ENCODE data around the gene MDH1. TPM values are rescaled to one million over a fixed set of nuclear protein-coding genes. Genes with fewer than 3 reads are reported as not detected.
"Not testable (repeated sequence)": the region's sequence is repeated elsewhere in the genome, so short reads cannot be mapped to it uniquely, and the experiment has no call there.

Gene MDH1
- total RNA-seq, result 100 to 1,000 TPM; 148 to 158 TPM
- long read RNA-seq, donor 1, transcript MDH1-201 (9 exons, 1,650 nt), result major isoform, 57 of 64 reads
- long read RNA-seq, donor 1, partial matches to known transcripts, result 4 of 64 reads
- long read RNA-seq, donor 1, other reads (novel, unspliced or antisense), result 2 of 64 reads
- long read RNA-seq, donor 2, transcript MDH1-201 (9 exons, 1,650 nt), result major isoform, 403 of 418 reads
- long read RNA-seq, donor 2, transcript MDH1-213 (4 exons, 893 nt), result minor isoform, 5 of 418 reads
- long read RNA-seq, donor 2, partial matches to known transcripts, result 4 of 418 reads
- long read RNA-seq, donor 2, other reads (novel, unspliced or antisense), result 4 of 418 reads

DNA sequence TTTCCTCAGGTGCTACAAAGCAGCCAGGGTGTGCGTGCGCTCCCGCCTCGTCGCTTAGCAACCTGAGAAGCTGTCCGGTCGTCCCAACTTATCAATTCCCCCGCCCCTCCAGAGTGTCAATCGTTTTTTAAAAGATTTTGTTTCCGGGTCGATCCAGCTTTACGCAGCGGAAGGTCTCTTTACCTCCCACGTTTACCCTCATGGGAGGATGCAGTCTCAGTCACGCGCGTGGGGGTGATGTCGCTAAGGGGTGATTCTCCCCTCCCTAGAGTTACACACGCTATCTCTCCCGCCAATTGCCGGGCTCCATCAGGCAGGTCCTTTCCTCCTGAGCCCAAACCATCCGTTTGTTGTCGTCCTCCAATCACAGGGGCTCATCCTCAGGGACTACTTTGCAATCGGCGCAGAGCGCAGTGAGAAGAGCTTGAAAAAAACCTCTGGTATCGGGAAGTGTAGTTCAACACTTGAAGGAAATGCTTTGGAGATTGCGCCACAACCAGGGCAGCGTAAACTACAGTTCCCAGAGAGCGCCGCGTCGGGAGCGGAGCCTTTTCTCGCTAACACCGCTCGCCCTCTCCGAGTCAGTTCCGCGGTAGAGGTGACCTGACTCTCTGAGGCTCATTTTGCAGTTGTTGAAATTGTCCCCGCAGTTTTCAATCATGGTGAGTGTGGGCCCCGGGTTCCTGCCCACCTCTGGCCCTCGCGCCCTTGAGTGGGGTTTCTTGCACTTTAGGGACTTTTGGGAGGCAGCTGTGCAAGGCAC is at the start of gene MDH1, which contains the start of gene WDPCP:
Gene MDH1, plus strand, starts transcription at position 579 of the 763 bp plus-strand sequence. Its CDS starts 81 bp downstream, at position 660.
Gene WDPCP, minus strand, starts transcription at position 93 of the 763 bp plus-strand sequence. CDS start 206 bp downstream, outside the sequence.
- intact Hi-C loops (cut with DNase I), result no loop called here
- peak; percentile 98 for DNase-seq (ENCODE audit: low spot score)

DNA sequence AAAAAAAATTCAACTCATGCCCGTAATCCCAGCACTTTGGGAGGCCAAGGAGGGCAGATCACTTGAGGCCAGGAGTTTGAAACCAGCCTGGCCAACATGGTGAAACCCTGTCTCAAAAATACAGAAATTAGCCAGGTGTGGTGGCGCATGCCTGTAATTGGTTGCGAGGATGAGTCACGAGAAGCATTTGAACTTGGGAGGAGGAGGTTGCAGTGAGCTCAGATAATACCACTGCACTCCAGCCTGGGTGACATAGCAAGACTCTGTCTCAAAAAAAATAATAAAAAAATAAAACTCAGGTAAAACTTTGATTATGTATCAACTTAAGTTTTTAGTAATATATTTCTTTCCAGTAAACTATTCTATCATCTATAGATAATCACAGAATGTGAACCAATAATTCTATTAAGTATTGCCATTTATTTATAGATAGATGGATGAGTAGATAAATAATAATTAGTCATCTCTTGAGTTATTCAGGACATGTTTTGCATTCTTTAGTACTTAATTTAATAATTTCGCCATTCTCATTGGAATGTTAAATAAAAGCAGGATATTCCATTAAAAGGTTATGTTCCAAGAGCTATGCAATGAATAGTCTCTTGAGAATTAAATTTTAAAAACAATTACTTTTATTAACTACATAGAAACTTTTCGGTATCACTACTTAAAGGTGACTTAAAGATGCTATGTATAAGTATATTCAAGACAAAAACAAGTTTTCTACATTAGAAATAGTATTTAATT is 49.2 kb upstream of the MDH1 start:
- no peak for DNase-seq (ENCODE audit: low spot score)
- intact Hi-C loops (cut with DNase I), result no loop called here

DNA sequence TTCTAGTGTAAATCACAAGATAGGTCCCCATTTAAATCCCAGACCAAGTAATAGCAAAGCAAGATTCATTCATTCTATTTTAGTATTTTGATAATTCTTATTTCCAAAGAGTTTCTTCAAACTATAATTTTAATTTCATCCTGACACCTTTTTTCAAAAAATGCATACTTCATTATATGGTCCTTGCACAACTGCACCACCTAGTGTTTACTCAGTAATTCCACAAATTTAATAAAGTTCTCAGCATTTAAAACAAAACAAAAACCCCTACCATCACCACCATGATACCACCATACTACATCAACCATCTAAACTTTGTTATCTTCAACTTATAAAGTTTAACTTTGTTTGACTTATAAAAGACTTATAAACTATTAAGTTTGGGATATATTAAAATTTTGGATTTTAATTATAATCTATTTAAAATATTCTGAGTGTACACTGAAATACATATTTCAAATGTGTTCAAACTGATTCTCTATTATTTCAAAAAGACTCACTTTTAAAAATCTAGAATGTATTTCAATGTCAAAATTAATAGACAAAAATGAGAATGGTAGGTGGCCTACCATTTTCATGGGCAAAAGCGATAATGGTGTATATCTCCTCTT is 44.6 kb upstream of the MDH1 start:
- intact Hi-C loops (cut with DNase I), result no loop called here
- no peak for DNase-seq (ENCODE audit: low spot score)

DNA sequence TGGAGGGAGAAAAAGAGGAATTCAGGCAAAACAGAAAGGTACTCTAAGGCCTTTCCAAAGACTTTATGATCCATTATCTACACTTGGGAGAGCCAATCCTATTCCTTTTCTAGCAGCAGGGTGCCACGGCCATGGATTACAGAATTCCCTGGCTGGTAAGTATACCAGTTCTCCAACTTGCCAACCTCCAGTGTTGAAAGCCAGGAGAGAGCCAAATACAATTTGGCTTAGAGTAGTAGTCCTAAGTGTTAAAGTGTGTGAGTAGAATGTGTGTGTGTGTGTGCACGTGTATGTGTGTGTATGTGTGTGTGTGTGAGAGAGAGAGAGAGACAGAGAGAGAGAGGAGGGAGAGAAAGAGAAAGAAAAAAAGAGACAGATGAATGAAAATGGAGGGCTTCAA is 43.7 kb upstream of the MDH1 start:
- intact Hi-C loops (cut with DNase I), result no loop called here
- DNase-seq (ENCODE audit: low spot score), result no peak

DNA sequence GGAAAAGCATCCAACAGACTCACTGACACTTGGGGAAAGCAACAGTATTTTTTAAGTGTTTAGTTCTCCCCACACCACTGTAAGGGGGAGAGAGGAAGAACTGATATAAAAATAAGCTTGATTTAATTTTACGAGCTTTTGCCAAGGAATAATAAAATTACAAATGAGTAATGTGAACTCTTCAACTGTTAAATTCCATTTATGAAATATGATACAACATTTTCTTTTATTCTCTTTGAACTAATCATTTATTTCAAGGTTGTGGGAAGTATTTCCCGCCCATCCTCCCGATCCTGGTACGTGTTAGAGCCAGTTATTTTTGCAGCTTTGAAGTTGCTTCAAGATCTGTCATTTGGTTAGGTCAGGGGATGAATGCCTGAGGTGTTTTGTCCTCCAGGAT is 35.7 kb upstream of the MDH1 start:
- no peak for DNase-seq (ENCODE audit: low spot score)
- intact Hi-C loops (cut with DNase I), result loop anchor here in 1 of 2 donors (10.0 kb wide), 1 partner anchor 1098 kb away; no protein-coding TSS in a partner anchor

DNA sequence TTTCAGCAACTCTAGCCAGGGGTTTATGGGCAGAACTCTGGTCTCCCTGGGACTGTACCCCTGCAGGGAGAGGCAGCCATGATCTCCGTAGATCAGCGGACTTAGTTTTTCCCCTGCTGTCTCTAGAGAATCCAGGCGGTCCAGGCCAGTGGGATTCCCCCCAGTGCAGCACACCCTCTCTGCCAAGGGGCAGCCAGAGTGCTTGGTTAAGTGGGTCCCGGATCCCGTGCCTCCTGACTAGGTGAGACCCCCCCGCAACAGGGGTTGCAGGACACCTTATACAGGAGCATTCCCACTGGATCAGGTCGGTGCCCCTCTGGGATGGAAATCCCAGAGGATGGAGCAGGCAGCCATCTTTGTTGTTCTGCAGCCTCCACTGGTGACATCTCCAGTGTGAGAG is 33.5 kb upstream of the MDH1 start:
- intact Hi-C loops (cut with DNase I), result loop anchor here in 1 of 2 donors (10.0 kb wide), 1 partner anchor 1100 kb away; no protein-coding TSS in a partner anchor
- no peak for DNase-seq (ENCODE audit: low spot score)

DNA sequence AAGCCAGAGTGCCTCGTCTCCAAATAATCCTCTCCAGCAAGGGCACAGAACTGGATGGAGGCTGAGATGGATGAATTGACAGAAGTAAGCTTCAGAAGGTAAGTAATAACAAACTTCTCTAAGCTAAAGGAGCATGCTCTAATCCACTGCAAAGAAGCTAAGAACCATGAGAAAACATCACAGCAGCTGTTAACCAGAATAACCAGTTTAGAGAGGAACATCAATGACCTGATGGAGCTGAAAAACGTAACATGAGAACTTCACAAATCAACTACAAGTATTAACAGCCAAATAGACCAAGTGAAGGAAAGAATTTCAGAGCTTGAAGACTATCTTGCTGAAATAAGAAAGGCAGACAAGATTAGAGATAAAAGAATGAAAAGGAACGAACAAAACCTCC is 32.8 kb upstream of the MDH1 start:
- no peak for DNase-seq (ENCODE audit: low spot score)
- intact Hi-C loops (cut with DNase I), result loop anchor here in 1 of 2 donors (10.0 kb wide), 1 partner anchor 1101 kb away; no protein-coding TSS in a partner anchor

DNA sequence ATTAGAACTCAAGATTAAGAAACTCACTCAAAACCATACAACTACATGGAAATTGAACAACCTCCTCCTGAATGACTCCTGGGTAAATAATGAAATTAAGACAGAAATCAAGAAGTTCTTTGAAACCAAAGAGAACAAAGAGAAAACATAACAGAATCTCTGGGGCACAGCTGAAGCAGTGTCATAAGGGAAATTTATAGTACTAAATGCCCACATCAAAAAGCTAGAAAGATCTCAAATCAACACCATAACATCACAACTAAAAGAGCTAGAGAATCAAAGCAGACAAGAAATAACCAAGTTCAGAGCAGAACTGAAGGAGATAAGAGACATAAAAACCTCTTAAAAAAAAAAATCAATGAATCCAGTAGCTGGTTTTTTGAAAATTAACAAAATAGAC is 30.9 kb upstream of the MDH1 start:
- DNase-seq (ENCODE audit: low spot score), result not testable (repeated sequence)
- intact Hi-C loops (cut with DNase I), result loop anchor here in 1 of 2 donors (10.0 kb wide), 1 partner anchor 1103 kb away; no protein-coding TSS in a partner anchor

DNA sequence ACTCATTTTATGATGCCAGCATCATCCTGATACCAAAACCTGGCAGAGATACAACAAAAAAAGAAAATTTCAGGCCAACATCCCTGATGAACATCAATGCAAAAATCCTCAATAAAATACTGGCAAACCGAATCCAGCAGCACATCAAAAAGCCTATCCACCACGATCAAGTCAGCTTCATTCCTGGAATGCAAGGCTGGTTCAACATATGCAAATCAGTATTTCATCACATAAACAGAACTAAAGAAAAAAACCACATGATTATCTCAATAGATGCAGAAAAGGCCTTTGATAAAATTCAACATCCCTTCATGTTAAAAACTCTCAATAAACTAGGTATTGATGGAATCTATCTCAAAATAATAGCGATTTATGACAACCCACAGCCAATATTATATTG is 29.8 kb upstream of the MDH1 start:
- intact Hi-C loops (cut with DNase I), result loop anchor here in 1 of 2 donors (10.0 kb wide), 1 partner anchor 1104 kb away; no protein-coding TSS in a partner anchor
- not testable (repeated sequence) for DNase-seq (ENCODE audit: low spot score)

DNA sequence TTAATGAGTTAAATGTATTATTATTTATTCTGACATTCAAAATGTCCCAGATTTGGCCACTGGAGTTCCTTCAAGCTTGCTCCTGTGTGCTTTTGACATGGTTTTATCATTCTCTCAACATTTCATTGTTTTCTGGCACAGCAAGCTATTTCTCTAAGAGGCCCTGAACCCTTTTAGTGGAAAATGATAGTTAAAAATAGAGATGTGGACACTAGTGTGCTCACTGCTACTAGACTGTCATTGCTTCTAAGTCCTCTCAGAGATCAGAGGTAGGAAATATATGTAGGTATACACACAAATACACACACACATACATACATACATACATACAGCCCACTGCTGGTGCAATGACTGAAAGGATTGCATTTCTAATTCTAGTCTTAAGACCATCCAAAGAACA is 26.0 kb upstream of the MDH1 start:
- DNase-seq (ENCODE audit: low spot score), result no peak
- intact Hi-C loops (cut with DNase I), result no loop called here

DNA sequence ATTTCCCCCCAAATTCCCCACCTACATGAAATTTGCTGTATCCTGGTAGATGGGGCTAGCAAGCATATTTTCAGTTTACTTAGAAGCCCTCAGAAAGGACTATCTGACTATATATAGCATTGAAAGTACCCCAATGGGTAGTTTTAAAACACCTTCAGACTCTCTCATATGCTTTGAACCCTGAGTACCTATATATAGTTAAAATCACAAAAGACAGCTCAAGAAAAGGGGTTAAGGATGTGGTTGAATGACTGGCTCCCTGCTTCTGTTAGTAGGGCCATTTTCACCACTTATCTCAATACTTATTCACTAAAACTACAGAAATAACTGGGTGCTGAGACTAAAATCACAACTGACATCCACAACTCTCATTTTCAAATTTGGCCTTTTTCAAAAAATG is 19.0 kb upstream of the MDH1 start:
- intact Hi-C loops (cut with DNase I), result no loop called here
- DNase-seq (ENCODE audit: low spot score), result no peak

DNA sequence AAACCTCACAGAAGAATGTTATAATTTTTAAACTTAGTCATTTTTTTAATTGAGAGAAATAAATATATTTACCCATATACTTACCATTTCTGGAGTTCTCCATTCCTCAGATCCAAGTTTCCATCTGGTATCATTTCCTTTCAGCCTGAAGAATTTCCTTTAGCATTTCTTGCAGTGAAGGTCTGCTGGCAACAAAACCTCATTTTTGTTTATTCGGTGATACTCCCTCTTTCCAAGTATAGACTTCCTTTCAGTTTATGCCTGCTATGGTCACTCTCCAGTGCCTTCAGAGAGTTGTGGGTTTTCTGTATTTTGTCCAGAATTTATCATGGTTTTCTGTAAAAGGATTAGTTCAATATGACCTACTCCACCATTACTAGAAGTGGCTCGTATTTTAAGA is 17.5 kb upstream of the MDH1 start:
- no peak for DNase-seq (ENCODE audit: low spot score)
- intact Hi-C loops (cut with DNase I), result no loop called here

DNA sequence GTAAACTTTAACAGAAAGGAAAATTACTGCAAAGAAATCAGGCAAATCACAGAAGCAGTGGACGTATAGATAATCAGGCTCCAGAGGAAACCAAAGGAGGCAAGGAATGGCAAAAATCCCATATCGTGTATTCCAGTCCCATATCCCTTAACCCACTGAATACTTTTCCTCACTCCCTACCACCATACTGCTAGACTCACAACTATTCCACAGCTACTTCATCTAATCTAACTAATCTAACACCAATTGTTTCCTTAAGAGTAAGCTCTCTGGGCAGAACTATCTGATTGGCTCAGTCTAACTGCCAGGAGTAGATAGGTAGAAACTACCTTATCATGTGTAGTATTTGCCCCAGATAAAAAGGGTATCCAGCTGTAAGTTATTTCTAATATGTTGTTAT is 16.8 kb upstream of the MDH1 start:
- no peak for DNase-seq (ENCODE audit: low spot score)
- intact Hi-C loops (cut with DNase I), result no loop called here

DNA sequence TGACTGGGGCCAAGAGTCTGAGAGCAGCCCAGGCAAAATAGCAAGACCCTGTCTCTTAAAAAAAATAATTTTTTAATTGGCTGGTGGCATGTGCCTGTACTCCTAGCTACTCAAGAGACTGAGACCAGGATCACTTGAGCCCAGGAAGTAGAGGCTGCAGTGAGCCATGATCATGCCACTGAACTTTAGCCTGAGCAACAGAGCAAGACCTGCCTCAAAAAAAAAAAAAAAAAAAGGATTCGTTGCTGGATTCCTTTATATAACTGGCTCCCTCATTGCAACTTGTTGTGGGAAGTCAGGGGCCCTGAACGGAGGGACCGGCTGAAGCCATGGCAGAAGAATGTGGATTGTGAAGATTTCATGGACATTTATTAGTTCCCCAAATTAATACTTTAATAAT is 15.7 kb upstream of the MDH1 start:
- intact Hi-C loops (cut with DNase I), result not testable (repeated sequence)

DNA sequence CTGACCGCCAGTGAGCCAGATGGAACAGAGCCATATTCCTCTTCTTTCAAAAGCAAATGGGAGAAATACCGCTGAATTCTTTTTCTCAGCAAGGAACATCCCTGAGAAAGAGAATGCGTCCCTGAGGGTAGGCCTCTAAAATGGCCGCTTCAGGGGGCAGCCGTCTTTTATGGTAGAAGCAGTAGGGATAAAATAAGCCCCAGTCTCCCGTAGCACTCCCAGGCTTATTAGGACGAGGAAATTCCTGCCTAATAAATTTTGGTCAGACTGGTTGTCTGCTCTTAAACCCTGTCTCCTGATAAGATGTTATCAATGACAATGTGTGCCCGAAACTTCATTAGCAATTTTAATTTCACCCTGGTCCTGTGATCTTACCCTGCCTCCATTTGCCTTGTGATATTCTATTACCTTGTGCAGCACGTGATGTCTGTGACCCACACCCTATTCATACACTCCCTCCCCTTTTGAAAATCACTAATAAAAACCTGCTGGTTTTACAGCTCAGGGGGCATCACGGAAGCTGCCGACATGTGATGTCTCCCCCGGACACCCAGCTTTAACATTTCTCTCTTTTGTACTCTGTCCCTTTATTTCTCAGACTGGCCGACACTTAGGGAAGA is 14.9 kb upstream of the MDH1 start:
- intact Hi-C loops (cut with DNase I); DNase-seq (ENCODE audit: low spot score): not testable (repeated sequence)

More for the DNA sequence above, 15.7 kb upstream of the MDH1 start:
- DNase-seq (ENCODE audit: low spot score), result not testable (repeated sequence)

DNA sequence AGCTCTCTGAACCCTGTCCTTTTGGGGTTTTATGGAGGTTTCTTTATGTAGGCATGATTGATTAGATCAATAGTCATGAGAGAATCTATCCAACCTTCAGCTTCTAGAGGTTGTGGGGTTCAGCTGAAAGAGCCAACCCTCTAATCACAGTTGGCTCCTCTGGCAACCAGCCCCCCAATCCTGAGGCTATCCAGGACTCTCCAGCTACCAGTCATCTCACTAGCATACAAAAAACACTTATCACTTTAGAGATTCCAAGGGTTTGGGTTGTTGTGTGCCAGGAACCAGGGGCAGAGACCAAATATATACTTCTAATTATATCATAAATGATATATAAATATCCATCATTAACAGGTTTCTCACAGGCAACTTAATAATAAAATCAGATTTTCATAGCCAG is 12.2 kb upstream of the MDH1 start:
- DNase-seq (ENCODE audit: low spot score), result no peak
- intact Hi-C loops (cut with DNase I), result no loop called here

DNA sequence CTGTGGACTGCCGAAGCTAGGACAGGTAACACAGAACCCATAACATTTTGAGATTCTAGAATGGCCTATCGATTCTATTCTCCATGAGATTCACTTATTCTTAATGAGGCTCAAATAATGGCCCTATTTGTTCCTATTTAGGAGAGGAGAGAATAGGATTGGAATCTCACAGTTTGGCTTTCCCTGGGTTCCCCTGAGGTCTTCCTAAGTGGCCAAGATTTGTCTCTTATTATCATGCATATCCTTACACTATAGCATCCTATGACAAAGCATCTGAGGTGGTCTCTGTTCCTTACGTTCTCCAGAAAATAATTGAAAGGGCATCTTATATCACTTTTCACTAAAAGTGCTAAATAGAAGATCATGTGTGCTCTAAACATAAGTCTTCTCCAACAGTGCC is 10.0 kb upstream of the MDH1 start:
- intact Hi-C loops (cut with DNase I), result no loop called here
- no peak for DNase-seq (ENCODE audit: low spot score)

DNA sequence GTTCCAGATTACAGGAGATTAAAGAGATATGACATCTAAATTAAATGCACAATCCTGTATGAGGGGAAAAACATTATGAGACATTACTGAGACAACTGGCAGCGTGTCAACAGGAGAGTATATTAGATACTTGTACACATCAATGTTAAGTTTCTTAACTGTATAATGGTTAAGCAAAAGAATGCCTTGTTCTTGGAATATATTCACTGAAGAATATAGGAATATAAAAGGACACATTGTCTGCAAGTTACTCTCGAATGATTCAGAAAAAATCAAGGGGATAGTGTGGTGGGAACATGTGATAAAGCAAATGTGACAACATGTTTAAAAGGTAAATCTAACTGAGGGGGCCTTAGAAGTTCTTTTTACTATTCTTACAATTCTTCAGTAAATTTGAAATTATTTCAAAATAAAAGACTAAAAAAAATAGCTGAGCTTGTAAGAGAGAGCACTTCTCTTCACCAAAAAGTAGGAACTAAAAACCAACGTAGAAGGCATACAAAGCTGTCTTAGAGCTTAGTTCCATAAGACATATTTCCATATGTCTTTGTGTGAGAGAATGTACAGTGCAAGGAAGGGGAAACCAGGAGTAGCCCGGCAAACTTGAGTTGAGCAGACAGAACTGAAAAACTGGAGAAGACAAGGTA is 8.0 kb upstream of the MDH1 start:
- DNase-seq (ENCODE audit: low spot score), result no peak
- intact Hi-C loops (cut with DNase I), result no loop called here
